ENCODE measurements around the gene CD9.

The CD9 gene

DNA sequence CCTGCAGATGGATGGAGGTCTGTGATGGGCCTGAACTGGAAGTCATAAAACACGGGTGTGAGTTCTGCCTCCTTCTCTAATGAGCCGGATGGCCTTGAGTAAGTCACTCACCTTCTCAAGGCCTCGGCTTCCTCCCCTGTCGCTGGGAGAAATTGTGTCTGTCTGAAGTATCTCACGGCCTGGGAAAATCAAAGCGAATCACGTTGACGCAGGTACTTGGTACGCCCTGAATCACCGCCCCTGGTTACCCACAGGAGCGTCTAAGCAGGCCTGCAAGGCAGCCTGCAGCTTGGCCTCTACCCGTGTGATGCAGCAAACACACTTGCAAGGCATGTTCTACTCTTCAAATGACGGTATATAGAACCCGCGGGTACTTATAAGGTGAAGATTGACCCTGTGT is 28.1 kb upstream of the CD9 start:
- TF ChIP-seq, protein P1, sequence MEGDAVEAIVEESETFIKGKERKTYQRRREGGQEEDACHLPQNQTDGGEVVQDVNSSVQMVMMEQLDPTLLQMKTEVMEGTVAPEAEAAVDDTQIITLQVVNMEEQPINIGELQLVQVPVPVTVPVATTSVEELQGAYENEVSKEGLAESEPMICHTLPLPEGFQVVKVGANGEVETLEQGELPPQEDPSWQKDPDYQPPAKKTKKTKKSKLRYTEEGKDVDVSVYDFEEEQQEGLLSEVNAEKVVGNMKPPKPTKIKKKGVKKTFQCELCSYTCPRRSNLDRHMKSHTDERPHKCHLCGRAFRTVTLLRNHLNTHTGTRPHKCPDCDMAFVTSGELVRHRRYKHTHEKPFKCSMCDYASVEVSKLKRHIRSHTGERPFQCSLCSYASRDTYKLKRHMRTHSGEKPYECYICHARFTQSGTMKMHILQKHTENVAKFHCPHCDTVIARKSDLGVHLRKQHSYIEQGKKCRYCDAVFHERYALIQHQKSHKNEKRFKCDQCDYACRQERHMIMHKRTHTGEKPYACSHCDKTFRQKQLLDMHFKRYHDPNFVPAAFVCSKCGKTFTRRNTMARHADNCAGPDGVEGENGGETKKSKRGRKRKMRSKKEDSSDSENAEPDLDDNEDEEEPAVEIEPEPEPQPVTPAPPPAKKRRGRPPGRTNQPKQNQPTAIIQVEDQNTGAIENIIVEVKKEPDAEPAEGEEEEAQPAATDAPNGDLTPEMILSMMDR (conservative IDR thresholded peaks at IDR 0.05): no peak
- no peak for TF ChIP-seq ZFX (IDR thresholded peaks at IDR 0.05)
- no peak overlapping the region for H3K27ac ChIP-seq

DNA sequence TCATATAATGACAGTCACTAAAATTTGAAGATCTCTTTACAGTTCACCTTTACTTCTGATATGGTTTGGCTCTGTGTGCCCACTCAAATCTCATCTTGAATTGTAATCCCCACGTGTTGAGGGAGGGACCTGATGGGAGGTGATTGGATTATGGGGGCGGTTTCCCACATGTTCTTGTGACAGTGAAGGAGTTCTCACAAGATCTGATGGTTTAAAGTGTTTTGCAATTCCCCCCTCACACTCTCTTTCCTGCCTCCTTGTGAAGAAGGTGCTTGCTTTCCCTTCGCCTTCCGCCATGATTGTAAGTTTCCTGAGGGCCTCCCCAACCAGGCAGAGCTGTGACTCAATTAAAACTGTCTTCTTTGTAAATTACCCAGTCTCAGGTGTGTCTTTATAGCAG is 27.3 kb upstream of the CD9 start:
- H3K27ac ChIP-seq: no peak overlapping the region
- no peak for TF ChIP-seq ZFX (IDR thresholded peaks at IDR 0.05)
- TF ChIP-seq, protein P1 (conservative IDR thresholded peaks at IDR 0.05): no peak

DNA sequence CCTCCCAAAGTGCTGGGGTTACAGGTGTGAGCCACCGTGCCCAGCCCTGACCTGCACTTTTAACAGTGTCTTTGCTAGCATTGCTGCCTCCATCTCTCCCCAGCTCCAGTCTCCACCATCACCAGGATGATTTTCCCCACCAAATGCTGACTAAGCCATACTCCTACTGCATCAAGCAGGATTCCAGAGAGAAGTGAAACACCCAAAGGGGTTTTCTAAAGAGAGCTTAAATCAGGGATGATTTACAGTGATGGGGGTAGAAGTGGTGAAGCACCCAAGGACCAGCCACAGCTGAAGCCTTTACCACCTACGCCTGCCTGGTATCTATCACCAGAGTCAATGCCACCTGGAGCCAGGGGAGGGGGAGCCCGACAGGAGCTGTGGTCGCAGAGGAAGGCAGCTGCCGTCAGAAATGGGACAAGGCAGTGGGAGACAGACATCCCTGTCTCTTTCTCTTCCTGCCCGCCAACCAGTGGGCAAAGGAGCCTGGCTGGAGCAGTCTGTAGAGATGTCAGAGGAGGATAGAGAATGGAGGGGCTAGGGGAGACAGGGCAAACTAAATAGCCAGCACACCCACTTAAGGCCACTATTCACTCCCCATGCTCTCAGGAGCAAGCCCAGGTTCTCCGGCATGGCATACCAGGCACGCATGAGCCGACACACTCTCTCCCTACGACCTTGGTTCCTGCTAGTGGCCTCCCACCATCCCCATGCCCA is 22.4 kb upstream of the CD9 start:
- H3K27ac ChIP-seq: no peak overlapping the region
- TF ChIP-seq ZFX (IDR thresholded peaks at IDR 0.05): no peak
- TF ChIP-seq, protein P1 (conservative IDR thresholded peaks at IDR 0.05): no peak

DNA sequence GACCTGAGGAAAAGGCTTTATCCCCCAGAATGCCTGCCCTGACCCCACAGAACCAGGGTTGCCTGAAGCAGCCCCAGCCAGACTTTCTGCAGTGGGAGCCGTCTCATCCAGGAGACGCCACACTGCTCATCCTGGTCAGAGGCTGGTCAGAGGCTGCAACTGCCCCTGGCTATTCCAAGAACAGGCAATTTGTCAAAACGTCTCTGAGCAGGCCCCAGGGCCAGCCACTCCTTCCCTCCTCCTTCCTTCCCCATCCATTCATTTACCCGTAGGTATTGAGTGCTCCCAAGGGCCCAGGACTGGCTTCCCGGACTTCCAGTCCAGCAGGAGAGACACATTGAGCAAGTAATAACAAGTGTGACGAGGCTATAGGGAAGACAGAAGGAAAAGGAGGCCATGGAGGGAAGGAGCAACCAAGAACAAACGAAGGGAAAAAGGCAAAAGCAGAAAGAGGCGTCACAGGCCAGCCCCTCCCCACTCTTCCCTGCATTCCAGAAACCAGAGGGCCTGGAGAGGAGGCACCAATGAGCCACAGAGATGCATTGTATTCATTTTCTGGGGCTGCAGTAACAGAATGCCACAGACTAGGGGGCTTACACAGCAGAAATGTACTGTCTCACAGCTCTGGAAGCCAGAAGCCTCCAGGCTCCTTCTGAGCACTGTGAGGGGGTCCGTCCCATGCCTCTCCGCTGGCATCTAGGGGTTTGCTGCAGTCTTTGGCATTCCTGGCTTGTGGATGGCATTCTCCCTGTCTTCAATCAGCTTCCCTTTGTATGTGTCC is 21.0 kb upstream of the CD9 start:
- no peak overlapping the region for H3K27ac ChIP-seq
- TF ChIP-seq ZFX (IDR thresholded peaks at IDR 0.05): no peak
- TF ChIP-seq, protein P1 (conservative IDR thresholded peaks at IDR 0.05): no peak

DNA sequence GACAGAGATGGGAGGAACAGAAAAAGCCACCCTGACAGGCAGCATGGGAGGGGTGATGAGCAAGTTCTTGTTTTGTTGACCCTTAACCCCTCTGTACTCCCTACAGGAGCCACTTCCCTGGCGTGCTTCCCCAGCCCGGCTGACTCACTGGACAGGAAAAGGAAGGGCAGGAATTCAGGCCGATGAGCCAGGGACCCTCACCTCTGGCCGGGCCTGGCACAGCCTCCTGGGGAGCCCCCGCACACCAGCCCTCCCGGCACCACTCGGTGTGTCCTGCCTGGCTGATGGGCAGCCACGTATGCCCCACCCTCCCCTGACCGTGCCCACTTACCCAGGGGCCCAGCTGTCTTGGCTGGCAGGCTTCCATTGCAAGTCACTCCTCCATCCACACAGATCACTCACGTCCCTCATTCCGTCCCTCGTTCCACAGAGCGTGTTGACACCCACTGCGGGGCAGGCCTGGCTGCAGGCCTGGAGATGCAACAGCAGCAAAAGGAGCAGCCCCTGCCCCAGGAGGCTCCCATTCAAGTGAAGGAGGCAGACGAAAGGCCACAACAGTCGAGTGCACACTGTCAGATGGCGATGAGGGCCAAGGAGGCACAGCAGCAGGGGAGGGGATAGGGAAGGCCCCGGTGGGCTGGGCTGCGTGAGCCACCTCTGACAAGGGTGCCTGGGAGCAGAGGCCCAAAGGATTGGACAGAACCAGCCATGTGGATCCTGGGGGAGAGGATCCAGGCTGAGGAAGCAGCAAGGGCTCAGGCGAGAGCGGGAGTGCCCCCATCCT is 19.7 kb upstream of the CD9 start:
- no peak overlapping the region for H3K27ac ChIP-seq
- TF ChIP-seq, protein P1 (conservative IDR thresholded peaks at IDR 0.05): no peak
- TF ChIP-seq ZFX (IDR thresholded peaks at IDR 0.05): no peak

DNA sequence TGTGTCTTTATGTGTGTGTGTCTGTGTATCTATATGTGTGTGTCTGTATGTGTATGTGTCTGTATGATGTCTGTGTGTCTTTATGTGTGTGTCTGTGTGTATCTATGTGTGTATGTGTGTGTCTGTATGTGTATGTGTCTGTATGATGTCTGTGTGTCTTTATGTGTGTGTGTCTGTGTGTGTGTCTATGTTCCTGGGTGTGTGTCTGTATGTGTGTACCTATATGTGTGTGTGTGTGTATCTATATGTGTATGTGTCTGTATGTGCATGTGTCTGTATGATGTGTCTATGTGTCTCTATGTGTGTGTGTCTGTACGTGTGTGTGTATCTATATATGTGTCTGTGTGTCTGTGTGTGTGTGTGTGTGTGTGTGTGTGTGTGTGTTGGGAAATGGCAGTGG is 19.0 kb upstream of the CD9 start:
- TF ChIP-seq, protein P1 (conservative IDR thresholded peaks at IDR 0.05): no peak
- TF ChIP-seq ZFX (IDR thresholded peaks at IDR 0.05): no peak
- H3K27ac ChIP-seq: no peak overlapping the region
